HepG2 (cell line): ENCODE measurements around the gene PCDHA6. TPM values are rescaled to one million over a fixed set of nuclear protein-coding genes. Genes with fewer than 3 reads are reported as not detected.
"Not testable (repeated sequence)": the region's sequence is repeated elsewhere in the genome, so short reads cannot be mapped to it uniquely, and the experiment has no call there.

Source experiments
- ATAC-seq: fragments of 200-7000 bp; cut with Tn5 transposase; 3 replicates; pipeline ENCODE4 v1.9.1; 2020; ENCODE audit warnings: mild to moderate bottlenecking, moderate library complexity
- BruUV-seq: library from RNA; stranded (reverse); fragments of 400-500 nt; replicated peaks from 2 replicates; lab custom pipeline; 2021; lab: Mats Ljungman, UMichigan
- CTCF ChIA-PET: fragments of 300-600 bp; formaldehyde crosslinking; extraction: SDS; loops from one replicate; lab custom pipeline; 2021; ENCODE audit warnings: low total read pairs, inconsistent platforms, low intra/inter-chr PET ratio; lab: Yijun Ruan, JAX
- POLR2A ChIA-PET: fragments of 350-600 bp; sonication (Branson Sonifier 250); formaldehyde crosslinking; loops from one replicate; lab custom pipeline; 2020; ENCODE audit warnings: antibody characterized with exemption, inconsistent platforms; lab: Yijun Ruan, JAX
- DNase-seq: peaks from one replicate; pipeline ENCODE4 v3.0.0-alpha.2; 2015; ENCODE audit warnings: low spot score
- FAIRE-seq: peaks from 3 replicates; lab custom pipeline; 2011; peaks lifted over from hg19 to GRCh38; lab: Jason Lieb, UNC
- H2AFZ ChIP-seq: one replicate; pipeline ENCODE4 v1.6.1; 2011; ENCODE audit warnings: low read length, inconsistent platforms
- H3K27ac ChIP-seq: fragments of 300-600 bp; 3 replicates; pipeline ENCODE4 v1.8.0; 2011; ENCODE audit warnings: mixed run types, mild to moderate bottlenecking, mixed read lengths, low read length, inconsistent platforms; ENCODE audit not compliant: insufficient read depth; ENCODE audit errors: extremely low read length
- H3K27me3 ChIP-seq, 2 experiments: fragments of 200-600 bp in 1 of 2; 2 replicates in 1 of 2; 3 replicates in 1 of 2; pipeline versions ENCODE4 v1.6.0 to v1.8.0; 2011; ENCODE audit warnings: low read length in 2 of 2, mild to moderate bottlenecking in 2 of 2, moderate library complexity in 2 of 2, inconsistent platforms in 1 of 2; ENCODE audit not compliant: insufficient read depth in 2 of 2, control insufficient read depth in 1 of 2
- H3K36me3 ChIP-seq, 2 experiments: fragments of 200-600 bp in 1 of 2; replicated peaks in 1 of 2; 2 replicates in 1 of 2; 3 replicates in 1 of 2; pipeline versions ENCODE4 v1.5.1 to v1.8.0; 2011; ENCODE audit warnings: low read length in 2 of 2, inconsistent platforms in 1 of 2; ENCODE audit not compliant: insufficient read depth in 2 of 2, control insufficient read depth in 1 of 2
- H3K4me1 ChIP-seq: 2 replicates; pipeline ENCODE4 v1.5.1; 2012; ENCODE audit warnings: low read length, inconsistent platforms; ENCODE audit not compliant: insufficient read depth
- H3K4me2 ChIP-seq: 2 replicates; pipeline ENCODE4 v1.6.0; 2011; ENCODE audit warnings: low read depth, low read length, inconsistent platforms
- H3K4me3 ChIP-seq, 3 experiments: fragments of 200-600 bp in 1 of 3; sonication (generic), shearing (Covaris generic) in 1 of 3; replicated peaks in 1 of 3; 2 replicates each; pipeline ENCODE4 v1.5.1; 2011 to 2016; ENCODE audit warnings: low read length in 3 of 3, inconsistent platforms in 2 of 3, low read depth in 2 of 3, mild to moderate bottlenecking in 2 of 3, control low read depth in 1 of 3, mixed read lengths in 1 of 3; ENCODE audit not compliant: insufficient read depth in 1 of 3
- H3K79me2 ChIP-seq: one replicate; pipeline ENCODE4 v1.6.1; 2011; ENCODE audit warnings: low read length, inconsistent platforms; ENCODE audit not compliant: insufficient read depth
- H3K9ac ChIP-seq: 2 replicates; pipeline ENCODE4 v1.6.0; 2011; ENCODE audit warnings: mild to moderate bottlenecking, low read depth, low read length, inconsistent platforms; ENCODE audit not compliant: insufficient read depth
- H3K9me3 ChIP-seq: 2 replicates; pipeline ENCODE4 v1.5.1; 2012; ENCODE audit warnings: mild to moderate bottlenecking, low read length
- H4K20me1 ChIP-seq: 2 replicates; pipeline ENCODE4 v1.6.0; 2011; ENCODE audit warnings: inconsistent platforms, mild to moderate bottlenecking, low read length, moderate library complexity; ENCODE audit not compliant: insufficient read depth
- CAMTA2 ChIP-seq: sonication (generic); formaldehyde crosslinking; IDR thresholded peaks from 2 replicates; pipeline ENCODE4 v1.4.0; 2020; ENCODE audit warnings: mild to moderate bottlenecking, missing genetic modification reagents, borderline replicate concordance
- CBFB ChIP-seq: sonication (generic); formaldehyde crosslinking; IDR thresholded peaks from 2 replicates; pipeline ENCODE4 v1.4.0; 2020; ENCODE audit warnings: missing genetic modification reagents
- HDAC1 ChIP-seq: sonication (generic); formaldehyde crosslinking; IDR thresholded peaks from 2 replicates; pipeline ENCODE4 v1.5.1; 2020; ENCODE audit warnings: mild to moderate bottlenecking, missing genetic modification reagents
- HNF1A ChIP-seq, 2 experiments: sonication (generic) in 1 of 2; formaldehyde crosslinking in 1 of 2; IDR thresholded peaks; 2 replicates each; pipeline versions ENCODE4 v1.4.0 to v1.6.1; 2016 to 2020; ENCODE audit warnings: borderline replicate concordance in 1 of 2, low read depth in 1 of 2, mild to moderate bottlenecking in 1 of 2, missing genetic modification reagents in 1 of 2
- STAG1 ChIP-seq: sonication (generic); formaldehyde crosslinking; IDR thresholded peaks from 2 replicates; pipeline ENCODE4 v1.4.0; 2020; ENCODE audit warnings: missing genetic modification reagents
- TCF7L2 ChIP-seq: IDR thresholded peaks from 2 replicates; pipeline ENCODE4 v1.6.1; 2011; ENCODE audit warnings: mild to moderate bottlenecking, low read depth, low read length, moderate library complexity
- TFDP2 ChIP-seq: sonication (generic); formaldehyde crosslinking; IDR thresholded peaks from 2 replicates; pipeline ENCODE4 v1.4.0; 2020; ENCODE audit warnings: missing genetic modification reagents
- WGBS: methylation state at CpG from one replicate; pipeline ENCODE4 v1.1.6; 2017; ENCODE audit warnings: low lambda C conversion rate; 5-methylcytosine and 5-hydroxymethylcytosine counted together
- in situ Hi-C: cut with HindIII; loops from 2 replicates; pipeline ENCODE4 v1.10.0; 2017; ENCODE audit warnings: low pct_unique_long_range_greater_than_20kb; ENCODE audit not compliant: extremely low pct_ligation_motif_present
- intact Hi-C: fragments of 100-400 bp; cut with micrococcal nuclease; formaldehyde crosslinking; loops from one replicate; pipeline ENCODE4 v1.10.0; 2022; ENCODE audit not compliant: unreplicated experiment
- polyA plus RNA-seq, 8 experiments: library from polyadenylated mRNA; depleted of rRNA in 3 of 8; stranded (reverse) in 7 of 8; unstranded in 1 of 8; fragments of >200 nt; fragmentation: Illumina TruSeq in 4 of 8; extraction: Trizol in 4 of 8; gene quantifications; 2 replicates each; pipeline versions ENCODE4 v1.2.1 to v1.2.3, GENCODE V29; 2011 to 2016; ENCODE audit warnings: low read depth in 4 of 8, missing spikeins in 1 of 8, mixed read lengths in 1 of 8; ENCODE audit not compliant: insufficient read depth in 1 of 8
- total RNA-seq, 5 experiments: library from RNA; depleted of rRNA; stranded (reverse); fragments of >200 nt; fragmentation: Illumina TruSeq; extraction: Trizol; gene quantifications; 2 replicates each; pipeline ENCODE4 v1.2.3, GENCODE V29; 2016; ENCODE audit warnings: low read depth in 1 of 5
- TF ChIP-seq, protein P1 (sequence below): sonication (generic); formaldehyde crosslinking; IDR thresholded peaks from 2 replicates; pipeline ENCODE4 v1.5.1; 2020; ENCODE audit warnings: missing genetic modification reagents, mild to moderate bottlenecking, borderline replicate concordance
- TF ChIP-seq, protein P2 (sequence below): sonication (generic); formaldehyde crosslinking; IDR thresholded peaks from 2 replicates; pipeline ENCODE4 v1.4.0; 2020; ENCODE audit warnings: mild to moderate bottlenecking, low read depth, missing genetic modification reagents
- TF ChIP-seq, protein P3 (sequence below): sonication (generic); formaldehyde crosslinking; IDR thresholded peaks from 2 replicates; pipeline ENCODE4 v1.5.0; 2020; ENCODE audit warnings: missing genetic modification reagents, mild to moderate bottlenecking, borderline replicate concordance

Gene PCDHA6
- total and polyA plus RNA-seq, 2 of the 13 experiments (the other 11 are each of a cell fraction or from before 2014, with no cell fraction given): not detected

DNA sequence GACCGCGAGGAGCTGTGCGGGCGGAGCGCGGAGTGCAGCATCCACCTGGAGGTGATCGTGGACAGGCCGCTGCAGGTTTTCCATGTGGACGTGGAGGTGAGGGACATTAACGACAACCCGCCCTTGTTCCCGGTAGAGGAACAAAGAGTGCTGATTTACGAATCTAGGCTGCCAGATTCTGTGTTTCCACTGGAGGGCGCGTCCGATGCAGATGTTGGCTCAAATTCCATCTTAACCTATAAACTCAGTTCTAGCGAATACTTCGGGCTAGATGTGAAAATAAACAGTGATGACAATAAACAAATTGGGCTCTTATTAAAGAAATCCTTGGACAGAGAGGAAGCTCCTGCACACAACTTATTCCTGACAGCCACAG, 590 bp downstream of the PCDHA6 start (continued):
- no peak for TF ChIP-seq HNF1A (IDR thresholded peaks at IDR 0.05; ENCODE audit: low read depth)
- no peak for TF ChIP-seq HNF1A (CRISPR knock-in tag; IDR thresholded peaks at IDR 0.05; ENCODE audit: borderline replicate concordance)
- no peak for TF ChIP-seq TFDP2
- no peak for TF ChIP-seq STAG1 (CRISPR knock-in tag)
- TF ChIP-seq, protein P1, sequence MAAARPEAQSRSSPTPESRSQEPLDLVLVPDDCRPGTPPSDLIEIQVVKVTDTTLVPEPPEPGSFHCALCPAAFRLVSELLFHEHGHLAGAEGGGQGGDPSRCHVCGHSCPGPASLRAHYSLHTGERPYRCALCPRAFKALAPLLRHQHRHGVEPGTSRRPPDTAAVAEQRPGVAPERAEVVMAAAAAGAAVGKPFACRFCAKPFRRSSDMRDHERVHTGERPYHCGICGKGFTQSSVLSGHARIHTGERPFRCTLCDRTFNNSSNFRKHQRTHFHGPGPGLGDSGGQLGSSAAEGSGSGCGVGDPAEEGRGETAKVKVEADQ (CRISPR knock-in tag): no peak
- TF ChIP-seq, protein P2, sequence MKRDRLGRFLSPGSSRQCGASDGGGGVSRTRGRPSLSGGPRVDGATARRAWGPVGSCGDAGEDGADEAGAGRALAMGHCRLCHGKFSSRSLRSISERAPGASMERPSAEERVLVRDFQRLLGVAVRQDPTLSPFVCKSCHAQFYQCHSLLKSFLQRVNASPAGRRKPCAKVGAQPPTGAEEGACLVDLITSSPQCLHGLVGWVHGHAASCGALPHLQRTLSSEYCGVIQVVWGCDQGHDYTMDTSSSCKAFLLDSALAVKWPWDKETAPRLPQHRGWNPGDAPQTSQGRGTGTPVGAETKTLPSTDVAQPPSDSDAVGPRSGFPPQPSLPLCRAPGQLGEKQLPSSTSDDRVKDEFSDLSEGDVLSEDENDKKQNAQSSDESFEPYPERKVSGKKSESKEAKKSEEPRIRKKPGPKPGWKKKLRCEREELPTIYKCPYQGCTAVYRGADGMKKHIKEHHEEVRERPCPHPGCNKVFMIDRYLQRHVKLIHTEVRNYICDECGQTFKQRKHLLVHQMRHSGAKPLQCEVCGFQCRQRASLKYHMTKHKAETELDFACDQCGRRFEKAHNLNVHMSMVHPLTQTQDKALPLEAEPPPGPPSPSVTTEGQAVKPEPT (CRISPR knock-in tag): no peak
- TF ChIP-seq HDAC1 (CRISPR knock-in tag): no peak
- TF ChIP-seq, protein P3, sequence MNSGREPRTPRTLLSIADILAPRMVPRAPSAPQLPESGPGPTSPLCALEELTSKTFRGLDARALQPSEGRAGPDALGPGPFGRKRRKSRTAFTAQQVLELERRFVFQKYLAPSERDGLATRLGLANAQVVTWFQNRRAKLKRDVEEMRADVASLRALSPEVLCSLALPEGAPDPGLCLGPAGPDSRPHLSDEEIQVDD (CRISPR knock-in tag): no peak
- TF ChIP-seq CAMTA2: no peak
- no peak for TF ChIP-seq TCF7L2
- TF ChIP-seq CBFB (CRISPR knock-in tag): no peak

- H3K36me3 ChIP-seq, H3K79me2 ChIP-seq, DNase-seq, FAIRE-seq, H3K27me3 ChIP-seq, H3K9ac ChIP-seq, POLR2A ChIA-PET, H3K9me3 ChIP-seq, in situ Hi-C loops, H4K20me1 ChIP-seq, intact Hi-C loops, H3K4me1 ChIP-seq, H3K4me2 ChIP-seq, H3K27ac ChIP-seq, CTCF ChIA-PET, H3K4me3 ChIP-seq, H2AFZ ChIP-seq, BruUV-seq, ATAC-seq: not testable (repeated sequence)
- WGBS: 92% methylated on average over 90 of the region's 106 CpGs
Measured at GRCh38 chr5:140829511-140830501, 2.0 kb downstream of the PCDHA6 start.
